SK-N-MC (cell line): ENCODE results near the gene INAFM1.
"Not testable (repeated sequence)": the region's sequence is repeated elsewhere in the genome, so short reads cannot be mapped to it uniquely, and the experiment has no call there.

Experiments
- DNase-seq: peaks from one replicate; pipeline ENCODE4 v3.0.0-alpha.2; 2011; ENCODE audit warnings: low read depth, low spot score
- H3K27ac ChIP-seq: fragments of 200-600 bp; sonication (generic); 2 replicates; pipeline ENCODE4 v1.5.1; 2016; ENCODE audit warnings: mixed run types
- H3K36me3 ChIP-seq: fragments of 200-600 bp; sonication (generic); 2 replicates; pipeline ENCODE4 v1.6.1; 2017; ENCODE audit warnings: antibody characterized with exemption, low read length, mixed read lengths; ENCODE audit not compliant: insufficient read depth
- H3K4me3 ChIP-seq: fragments of 200-600 bp; sonication (generic); 2 replicates; pipeline ENCODE4 v1.5.1; 2016
- H3K9ac ChIP-seq: fragments of 200-600 bp; sonication (generic); 2 replicates; pipeline ENCODE4 v1.8.0; 2017; ENCODE audit warnings: mixed run types, mixed read lengths; ENCODE audit not compliant: insufficient read length
- H3K9me3 ChIP-seq: fragments of 200-600 bp; sonication (generic); 2 replicates; pipeline ENCODE4 v1.6.1; 2017; ENCODE audit warnings: low read depth, mild to moderate bottlenecking, antibody characterized with exemption, low read length, moderate library complexity, mixed read lengths
- EZH2 ChIP-seq: fragments of 200-600 bp; sonication (generic); IDR thresholded peaks from one replicate; pipeline ENCODE4 v1.6.1; 2017; ENCODE audit warnings: antibody characterized with exemption
- FOXP2 ChIP-seq: optimal IDR thresholded peaks from 2 replicates; pipeline ENCODE3; 2011; ENCODE audit warnings: mild to moderate bottlenecking, moderate library complexity; ENCODE audit not compliant: insufficient read depth; ENCODE audit errors: extremely low read length, control extremely low read depth
- POLR2AphosphoS5 ChIP-seq: IDR thresholded peaks from 2 replicates; pipeline ENCODE4 v1.6.1; 2012; ENCODE audit warnings: mild to moderate bottlenecking, low read depth, low read length, borderline replicate concordance

The INAFM1 gene

GRCh38 chr19:47271949-47272348, 2.7 kb upstream of the INAFM1 start:
- Histone ChIP-seq H3K36me3 (no peaks in the 10 kb centered on the region; the same call in 1 of the 2 replicates), H3K9ac (no peak overlapping the region), H3K9me3 (no peaks in the 10 kb centered on the region), H3K4me3 (no peak overlapping the region), H3K27ac (no peak overlapping the region)
- TF ChIP-seq POLR2AphosphoS5 = no peak
- TF ChIP-seq FOXP2 = no peak
- no peak for TF ChIP-seq EZH2
- DNase-seq = no peak

GRCh38 chr19:47272448-47273312, 2.0 kb upstream of the INAFM1 start:
- DNase-seq = no peak
- H3K36me3 ChIP-seq = no peaks in the 10 kb centered on the region; the same call in 1 of the 2 replicates
- H3K9me3 ChIP-seq = no peaks in the 10 kb centered on the region
- peak overlapping the region; percentile 84 for H3K9ac ChIP-seq
- H3K4me3 ChIP-seq = peak overlapping the region; percentile 86
- TF ChIP-seq POLR2AphosphoS5 (no peak), FOXP2 (no peak), EZH2 (no peak)
- H3K27ac ChIP-seq = peak overlapping the region; percentile 93

GRCh38 chr19:47273313-47274070, 1.2 kb upstream of the INAFM1 start:
- Histone ChIP-seq H3K27ac (peak overlapping the region; percentile 93), H3K36me3 (no peaks in the 10 kb centered on the region; the same call in 1 of the 2 replicates), H3K4me3 (peak overlapping the region; percentile 86), H3K9ac (peak overlapping the region; percentile 84), H3K9me3 (no peaks in the 10 kb centered on the region)
- TF ChIP-seq FOXP2 (no peak), POLR2AphosphoS5 (peak; percentile 54; the same call in 1 of the 2 replicates), EZH2 (no peak)
- peak; percentile 26 for DNase-seq

GRCh38 chr19:47274891-47275761, 441 bp downstream of the INAFM1 start:
- DNase-seq = no peak

GRCh38 chr19:47275791-47276461, 1.2 kb downstream of the INAFM1 start:
- Histone ChIP-seq H3K36me3 (no peaks in the 10 kb centered on the region; the same call in 1 of the 2 replicates), H3K27ac (no peak overlapping the region), H3K9ac (no peak overlapping the region), H3K4me3 (no peak overlapping the region; the same call in 1 of the 2 replicates), H3K9me3 (no peaks in the 10 kb centered on the region)
- no peak for DNase-seq
- TF ChIP-seq EZH2 = no peak
- no peak for TF ChIP-seq FOXP2
- TF ChIP-seq POLR2AphosphoS5 = no peak

More at GRCh38 chr19:47274891-47275761, 441 bp downstream of the INAFM1 start:
- TF ChIP-seq POLR2AphosphoS5 = no peak
- TF ChIP-seq FOXP2 = no peak
- no peak for TF ChIP-seq EZH2
- peak overlapping the region; percentile 76 for H3K4me3 ChIP-seq
- no peak overlapping the region for H3K27ac ChIP-seq
- H3K9ac ChIP-seq = peak overlapping the region; percentile 45
- H3K9me3 ChIP-seq = no peaks in the 10 kb centered on the region
- no peaks in the 10 kb centered on the region; the same call in 1 of the 2 replicates for H3K36me3 ChIP-seq

GRCh38 chr19:47276513-47276912, 1.8 kb downstream of the INAFM1 start:
- not testable (repeated sequence) for H3K9ac ChIP-seq, H3K36me3 ChIP-seq, DNase-seq, H3K4me3 ChIP-seq, H3K9me3 ChIP-seq, H3K27ac ChIP-seq

- no peaks in the 10 kb centered on the region for H3K36me3 ChIP-seq
- H3K27ac ChIP-seq = no peak overlapping the region
- H3K9me3 ChIP-seq = no peaks in the 10 kb centered on the region
- H3K9ac ChIP-seq = no peak overlapping the region
- no peak for DNase-seq
- no peak overlapping the region for H3K4me3 ChIP-seq
- TF ChIP-seq FOXP2 (no peak), EZH2 (no peak), POLR2AphosphoS5 (no peak)
Measured at GRCh38 chr19:47280183-47280797, 5.6 kb downstream of the INAFM1 start.
